LHCN-M2 (cell line): ENCODE data around the gene PDGFD. TPM values are rescaled to one million over a fixed set of nuclear protein-coding genes. Genes with fewer than 3 reads are reported as not detected.

Experiments used
- DNase-seq: peaks from one replicate; pipeline ENCODE4 v3.0.0-alpha.2; 2012; ENCODE audit warnings: low read depth
- total RNA-seq: library from RNA; depleted of rRNA; stranded (reverse); fragments of >200 nt; gene quantifications from 2 replicates; pipeline ENCODE4 v1.2.3, GENCODE V29; 2014

The PDGFD gene
- total RNA-seq, 1 experiment from 2014 or later: under 0.01 TPM

- no peak for DNase-seq
These were observed 162.3 kb downstream of the PDGFD start for GRCh38 chr11:104001561-104002056.

GRCh38 chr11:104000798-104001197, 163.1 kb downstream of the PDGFD start:
- DNase-seq: no peak

GRCh38 chr11:103998826-103999508, 165.0 kb downstream of the PDGFD start:
- DNase-seq: no peak

- no peak for DNase-seq
These were observed 166.9 kb downstream of the PDGFD start for GRCh38 chr11:103997082-103997481.

- no peak for DNase-seq
These were observed 168.1 kb downstream of the PDGFD start for GRCh38 chr11:103995896-103996295.

DNA sequence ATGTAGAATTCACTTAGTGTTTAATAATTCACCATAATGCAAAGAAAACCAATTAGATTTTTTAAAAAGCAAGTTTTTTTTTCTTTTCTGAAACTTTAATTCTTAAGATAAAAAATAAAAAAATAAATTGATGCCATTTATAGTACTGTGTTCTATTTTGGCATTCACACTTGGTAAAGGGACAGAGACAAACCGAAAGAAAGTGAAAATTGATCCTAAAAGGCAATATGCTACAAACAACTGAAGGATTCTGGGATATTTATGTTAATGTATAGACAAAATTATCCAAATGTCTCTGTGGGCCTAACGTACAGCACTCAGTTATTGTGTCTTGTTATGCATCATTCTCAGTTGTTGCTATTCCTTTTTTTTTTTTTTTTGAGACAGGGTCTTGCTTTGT, 169.4 kb downstream of the PDGFD start:
- DNase-seq: no peak

GRCh38 chr11:103994094-103994493, 169.9 kb downstream of the PDGFD start:
- no peak for DNase-seq

GRCh38 chr11:103993507-103993906, 170.4 kb downstream of the PDGFD start:
- DNase-seq: no peak

DNA sequence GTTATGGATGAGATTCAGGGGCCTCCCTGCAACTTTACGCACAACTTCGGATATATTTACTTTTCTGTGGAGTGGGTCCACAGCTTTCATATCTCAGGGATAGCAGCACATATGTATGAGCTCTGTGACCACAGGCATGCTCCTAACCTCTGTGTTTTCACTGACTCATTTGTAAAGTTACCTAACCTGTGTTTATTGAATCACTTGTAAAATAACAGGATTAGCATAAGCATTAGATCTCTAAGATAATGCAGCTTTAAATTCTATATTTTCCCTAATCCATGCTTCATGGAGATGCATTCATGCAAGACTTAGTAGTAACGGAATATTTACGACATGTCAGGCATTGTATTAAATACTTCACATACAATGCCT, 175.4 kb downstream of the PDGFD start:
- peak; percentile 5 for DNase-seq

GRCh38 chr11:103987629-103988594, 176.0 kb downstream of the PDGFD start:
- DNase-seq: no peak

- no peak for DNase-seq
These were observed 178.9 kb downstream of the PDGFD start for GRCh38 chr11:103985041-103985440.

- DNase-seq: no peak
These were observed 183.8 kb downstream of the PDGFD start for GRCh38 chr11:103980108-103980507.

GRCh38 chr11:103978616-103979595, 185.0 kb downstream of the PDGFD start:
- no peak for DNase-seq

- DNase-seq: no peak
These were observed 191.9 kb downstream of the PDGFD start for GRCh38 chr11:103972013-103972412.

DNA sequence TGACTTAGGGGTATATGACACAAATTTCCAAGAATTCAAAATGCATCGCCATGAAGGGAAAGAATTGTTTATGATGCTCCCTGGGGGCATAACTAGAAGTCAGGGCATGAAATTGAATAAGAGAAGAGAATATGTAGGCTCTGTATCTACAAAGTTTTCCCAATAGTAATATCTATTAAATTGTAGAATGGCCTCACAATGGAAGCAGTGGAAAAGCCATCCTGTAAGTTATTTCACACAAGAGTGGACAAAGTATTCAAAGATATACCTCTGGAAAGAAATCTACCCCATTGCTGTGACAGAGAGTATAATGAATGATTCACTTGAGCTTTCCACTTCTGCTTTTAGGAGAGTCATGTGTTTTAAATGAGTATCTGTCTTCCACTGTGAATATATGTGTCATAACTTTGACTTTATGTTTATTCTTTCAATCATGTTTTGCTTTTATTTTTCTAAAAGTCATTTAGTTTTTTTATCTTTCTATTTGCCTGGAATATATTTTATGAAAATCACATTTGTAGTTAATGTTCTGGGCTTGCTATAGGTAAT, 193.2 kb downstream of the PDGFD start:
- no peak for DNase-seq

- DNase-seq: no peak
These were observed 195.3 kb downstream of the PDGFD start for GRCh38 chr11:103968685-103969084.

GRCh38 chr11:103967985-103968384, 196.0 kb downstream of the PDGFD start:
- no peak for DNase-seq

DNA sequence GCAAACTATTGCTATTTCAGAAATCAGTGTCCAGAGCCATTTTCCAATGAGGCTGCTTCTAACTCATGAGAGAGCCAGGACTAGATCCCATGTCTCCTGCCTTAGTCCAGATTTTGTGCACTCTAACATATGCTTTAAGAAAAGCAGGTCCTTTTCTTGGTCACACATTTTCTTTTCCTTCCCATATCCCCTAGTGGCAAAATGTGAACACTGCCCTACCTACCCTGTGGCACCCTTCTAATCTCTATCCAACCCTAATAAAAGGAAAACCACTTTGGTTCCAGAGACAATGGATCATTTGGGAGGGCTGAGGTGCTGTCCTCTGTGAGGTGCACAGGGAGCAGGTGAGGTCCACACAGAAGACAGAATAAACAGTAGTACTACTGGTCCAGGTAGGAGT, 199.6 kb downstream of the PDGFD start:
- DNase-seq: no peak

GRCh38 chr11:103963648-103964047, 200.3 kb downstream of the PDGFD start:
- DNase-seq: no peak

DNA sequence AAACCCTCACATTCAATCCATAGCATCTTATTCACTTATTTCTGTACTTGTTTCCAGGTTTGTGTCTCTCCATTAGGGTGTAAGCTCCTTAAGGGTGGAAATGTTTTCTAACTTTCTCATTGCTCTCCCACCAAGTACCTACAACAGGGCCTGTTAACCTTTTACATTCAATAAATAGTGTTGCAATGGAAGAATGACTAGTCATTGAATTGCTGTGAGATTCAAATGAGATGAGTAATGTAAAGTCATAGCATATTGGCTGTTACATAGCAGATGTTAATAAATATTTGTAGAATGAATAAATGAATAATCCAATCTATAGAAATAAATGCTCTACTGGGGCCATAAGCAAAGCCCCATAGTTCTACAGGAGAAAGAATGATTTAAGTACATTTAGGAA, 202.9 kb downstream of the PDGFD start:
- DNase-seq: no peak

GRCh38 chr11:103960108-103960507, 203.8 kb downstream of the PDGFD start:
- no peak for DNase-seq
